Stimulated activated CD8-positive, alpha-beta memory T cell treated with anti-CD3 and anti-CD28 coated beads, Interleukin-7, amount 100 ng/mL, for 4 hours (primary cell): ENCODE data around the gene FAM131C.

ENCODE experiments used
- DNase-seq, 2 donors: peaks; one replicate each; pipeline ENCODE4 v3.0.0-alpha.2; 2020; ENCODE audit warnings: low read depth in 2 of 2

The FAM131C gene

DNA sequence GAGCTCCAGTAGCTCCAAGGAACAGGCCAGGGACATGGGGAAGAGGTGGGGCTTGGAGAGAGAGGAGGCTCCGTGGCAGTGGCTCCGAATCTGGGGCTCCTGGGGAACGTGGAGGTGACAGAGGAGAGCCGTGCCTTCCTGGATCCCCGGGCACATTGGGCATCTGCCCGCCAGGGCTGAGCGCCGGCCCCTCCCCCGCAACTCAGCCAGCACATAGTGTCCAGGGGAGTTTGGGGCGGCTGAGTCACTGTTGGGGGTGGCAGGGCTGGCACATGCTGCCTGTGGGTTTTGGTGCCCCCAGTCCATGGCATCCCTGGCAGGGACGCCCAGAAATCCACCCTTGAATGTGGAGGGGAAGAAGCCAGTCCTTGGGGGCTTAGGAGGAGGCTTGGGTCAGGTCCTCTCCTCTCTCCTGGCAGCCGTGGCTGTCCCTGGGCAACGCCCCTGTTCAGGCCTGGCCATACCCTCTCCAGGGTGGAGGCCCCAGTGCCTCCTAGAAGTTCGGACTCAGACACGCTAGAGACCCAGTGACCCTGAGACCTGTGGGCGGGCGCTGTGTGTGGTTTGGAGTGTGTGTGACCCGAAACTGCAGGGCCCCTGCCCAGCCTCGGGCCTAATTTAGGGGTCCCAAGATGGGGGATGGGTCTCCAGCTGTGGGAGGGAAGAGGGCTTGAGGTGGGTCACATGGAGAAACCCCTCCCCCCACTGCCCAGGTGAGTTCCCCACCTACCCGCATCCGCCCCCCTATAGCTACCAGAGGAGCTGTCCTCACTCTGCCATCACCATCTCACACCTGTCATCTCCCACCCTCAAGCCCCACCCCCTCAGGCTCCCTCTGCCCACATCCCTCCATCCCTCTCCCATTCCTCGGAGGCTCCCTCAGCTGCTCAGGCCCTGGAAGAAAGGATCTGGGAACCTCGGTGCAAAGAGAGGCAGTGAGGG lies 57.2 kb downstream of the FAM131C start:
- no peak for DNase-seq

DNA sequence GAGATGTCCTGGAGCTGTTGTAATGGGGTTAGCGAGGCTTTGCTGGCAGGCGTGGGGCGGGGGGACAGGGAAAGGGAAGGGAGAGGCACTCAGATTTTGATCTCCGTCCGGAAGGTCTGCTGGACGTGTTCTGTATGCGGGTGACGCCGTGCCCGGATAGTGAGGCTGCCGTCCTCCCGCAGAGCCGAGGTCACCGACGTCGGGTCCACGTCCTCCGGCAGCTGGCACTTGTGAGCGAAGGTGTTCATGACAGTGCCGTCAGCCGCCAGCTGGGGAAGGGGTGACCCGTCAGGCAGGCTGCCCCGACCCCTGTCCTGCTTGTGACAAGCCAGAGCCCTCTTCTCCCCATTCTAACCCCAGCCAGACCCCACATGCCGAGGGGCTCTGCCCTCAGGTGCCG lies 58.0 kb downstream of the FAM131C start:
- DNase-seq: no peak

DNA sequence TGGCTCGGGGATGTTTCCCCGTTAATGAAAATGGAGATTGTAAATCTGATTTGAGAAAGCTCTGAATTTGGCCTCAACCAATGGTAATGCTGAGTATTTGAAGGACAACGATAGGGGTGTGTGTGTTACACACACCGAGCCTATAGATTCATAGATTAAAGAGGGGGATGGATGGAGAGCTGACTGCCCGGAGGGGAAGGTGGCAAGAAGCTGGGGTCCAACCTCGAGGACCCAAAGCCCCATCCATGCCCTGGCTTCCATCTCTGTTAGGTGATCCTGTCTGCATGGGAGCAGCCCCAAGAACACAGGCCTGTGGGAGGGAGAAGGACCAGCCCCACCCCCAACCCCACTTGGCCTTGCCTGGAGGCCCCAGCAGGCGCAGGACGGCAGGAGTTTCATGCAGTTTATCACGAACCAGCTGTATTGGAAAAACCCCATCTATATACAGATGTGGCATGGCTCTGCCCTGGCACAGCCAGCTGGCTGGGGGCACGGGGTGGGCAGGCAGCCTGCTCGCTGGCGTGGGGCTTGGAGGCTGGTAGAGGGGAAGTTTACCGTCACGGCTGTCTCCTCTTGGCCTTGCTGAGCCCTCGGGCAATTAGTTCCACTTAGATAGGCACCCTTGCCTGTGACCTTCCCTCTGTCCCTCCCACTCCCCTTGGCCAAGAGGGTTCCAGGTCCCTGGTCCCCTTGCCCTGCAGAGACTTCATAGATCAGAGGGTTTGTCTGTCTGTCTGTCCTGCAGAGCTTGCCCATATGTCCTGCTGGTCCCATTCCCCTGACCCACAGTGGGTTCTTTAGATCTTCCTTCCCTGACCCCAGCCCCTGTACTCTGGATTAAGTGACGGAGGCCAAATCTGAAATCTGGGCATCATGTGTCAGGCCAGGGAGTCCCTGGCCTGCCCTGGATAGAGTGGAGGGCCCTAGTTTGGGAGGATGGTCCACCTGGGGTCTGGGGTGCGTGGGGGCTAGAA lies 58.7 kb downstream of the FAM131C start:
- no peak for DNase-seq

DNA sequence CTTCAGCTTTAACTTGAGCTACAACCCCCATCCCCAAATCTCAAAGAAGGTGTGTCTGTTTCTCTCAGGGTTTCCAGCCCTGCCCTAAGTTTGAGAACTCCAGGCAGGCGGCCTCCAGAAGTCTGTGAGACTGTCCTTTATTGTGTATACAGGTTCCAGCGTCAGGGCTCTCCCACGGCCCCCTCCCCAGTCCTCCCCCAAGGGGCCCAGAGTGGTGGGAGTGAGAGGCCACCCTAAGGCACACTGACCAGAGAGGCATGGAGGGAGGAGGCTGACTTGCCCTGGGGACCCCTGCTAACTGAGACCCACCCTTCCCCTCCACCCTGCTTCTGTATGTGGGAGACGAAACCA lies 59.6 kb downstream of the FAM131C start:
- no peak for DNase-seq

DNA sequence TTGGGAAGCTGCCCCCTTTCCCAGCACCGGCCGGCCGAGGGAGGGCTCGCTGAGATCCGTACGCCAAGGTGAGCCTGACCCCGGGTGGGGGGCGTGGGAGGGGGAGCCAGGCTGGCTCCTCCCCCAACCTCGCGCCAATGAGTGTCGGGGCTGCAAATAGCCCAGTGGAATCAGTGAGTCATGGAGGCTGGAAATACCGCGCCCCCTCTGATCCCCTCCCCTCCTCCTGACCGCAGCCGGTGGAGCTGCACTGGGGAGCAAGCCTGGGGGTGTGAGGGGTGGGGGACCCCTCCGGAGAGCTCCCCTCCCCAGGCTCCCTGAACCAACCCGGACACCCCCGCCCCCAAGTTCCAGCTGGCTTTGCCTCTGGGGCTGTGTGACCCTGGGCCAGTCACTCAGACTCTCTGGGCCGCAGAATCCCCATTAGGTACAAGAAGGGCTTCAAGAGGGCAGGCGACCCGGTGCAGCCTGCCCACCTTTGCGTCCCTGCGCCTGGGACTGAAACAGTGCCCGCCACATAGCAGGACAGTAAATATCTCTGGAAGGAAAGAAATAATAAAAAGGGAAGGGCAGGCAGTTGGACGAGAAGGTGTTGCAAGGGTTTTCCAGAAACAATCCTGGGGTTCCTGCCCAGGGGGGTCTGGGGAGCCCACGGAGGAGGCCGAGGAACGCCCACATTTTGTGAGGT lies 60.1 kb downstream of the FAM131C start:
- peak; percentile 57 to 63 for DNase-seq

DNA sequence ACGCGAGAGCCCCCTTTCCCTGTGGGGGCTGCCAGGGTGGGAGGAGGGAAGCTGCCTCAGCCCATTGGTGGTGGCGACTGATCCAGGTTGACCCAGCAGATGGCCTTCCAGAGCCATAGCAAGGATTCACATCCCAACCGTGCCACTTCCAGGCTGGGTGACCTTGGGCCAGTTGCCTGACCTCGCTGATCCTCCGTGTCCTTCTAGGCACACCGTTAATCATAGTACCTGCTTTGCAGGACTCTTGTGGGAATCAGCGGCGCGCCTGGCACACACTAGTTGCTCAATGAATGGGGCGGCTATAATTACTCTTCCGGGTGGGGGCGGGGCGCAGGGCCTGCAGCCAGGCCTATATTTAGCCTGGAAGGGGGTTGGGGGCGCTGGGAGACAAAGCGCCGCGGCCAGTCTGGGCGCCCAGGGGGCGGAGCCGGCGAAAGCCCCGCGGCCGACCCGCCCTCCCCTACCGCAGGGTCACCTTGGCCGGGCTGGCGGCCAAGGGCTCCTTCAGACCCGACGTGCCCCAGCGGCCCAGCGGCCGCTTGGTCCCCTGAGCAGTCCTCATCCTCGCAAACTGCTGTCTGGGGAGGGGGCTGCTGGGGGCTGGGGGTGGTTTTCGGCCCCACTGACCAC lies 60.7 kb downstream of the FAM131C start:
- DNase-seq: no peak

DNA sequence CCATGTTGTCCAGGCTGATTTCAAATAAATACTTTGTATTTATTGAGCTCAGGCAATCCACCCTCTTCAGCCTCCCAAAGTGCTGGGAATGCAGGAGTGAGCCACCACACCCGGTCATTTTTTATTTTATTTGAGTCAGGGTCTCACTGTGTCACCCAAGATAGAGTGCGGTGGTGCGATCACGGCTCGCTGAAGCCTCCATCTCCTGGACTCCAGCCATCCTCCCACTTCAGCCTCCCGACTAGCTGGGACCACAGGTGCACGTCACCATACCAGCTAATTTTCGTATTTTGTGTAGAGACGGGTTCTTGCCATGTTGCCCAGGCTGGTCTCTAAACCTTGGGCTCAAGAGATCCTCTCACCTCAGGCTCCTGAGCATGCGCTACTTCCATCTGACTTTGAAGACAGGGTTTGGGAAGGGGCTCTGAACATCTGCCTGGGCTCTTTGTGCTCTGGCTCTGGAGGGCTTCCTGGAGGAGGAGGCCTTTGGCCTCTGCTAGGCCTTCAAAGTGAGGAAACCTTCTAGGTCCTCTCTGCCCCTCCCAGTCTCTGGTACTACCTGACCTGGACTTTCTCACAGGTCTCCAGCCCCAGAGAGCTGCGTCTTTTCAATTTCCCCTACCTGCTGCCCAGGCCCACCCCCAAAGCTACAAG lies 61.4 kb downstream of the FAM131C start:
- DNase-seq: no peak

DNA sequence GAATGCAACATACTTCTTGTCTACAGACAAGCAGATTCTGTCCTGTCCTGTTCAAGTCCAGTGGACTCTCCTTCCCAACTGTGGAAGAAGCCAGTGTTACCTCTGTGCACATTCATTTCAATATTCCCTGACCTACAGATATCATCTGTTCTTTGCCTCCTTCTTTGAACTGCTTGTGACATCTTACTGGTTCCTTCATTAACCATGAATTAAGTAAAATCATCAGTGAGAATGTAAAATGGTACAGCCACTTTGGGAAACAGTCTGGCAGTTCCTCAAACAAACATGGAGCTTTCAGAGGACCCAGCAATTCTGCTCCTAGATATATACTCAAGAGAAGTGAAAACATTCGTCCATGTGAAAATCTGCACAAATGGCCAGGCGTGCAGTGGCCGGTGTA lies 62.6 kb downstream of the FAM131C start:
- DNase-seq: no peak

DNA sequence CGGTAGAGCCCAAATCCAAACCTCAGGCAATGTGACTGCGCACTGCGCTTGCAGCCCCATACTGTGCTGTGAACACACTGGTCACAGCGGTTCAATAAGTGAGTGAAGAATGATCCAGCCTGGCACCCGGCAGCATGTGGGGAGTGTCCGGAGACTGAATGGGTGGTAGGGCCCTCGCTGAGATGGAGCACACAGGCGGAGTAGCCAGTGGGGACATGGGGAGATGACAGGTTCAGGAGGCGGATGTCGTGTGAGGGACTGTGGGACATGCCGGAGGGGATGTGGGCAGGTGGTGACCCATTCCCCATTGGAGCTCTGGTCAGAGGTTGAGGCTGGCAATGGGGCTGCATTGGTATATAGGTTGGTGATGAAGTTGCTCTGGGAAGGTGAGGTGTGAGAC lies 63.8 kb downstream of the FAM131C start:
- DNase-seq: no peak

DNA sequence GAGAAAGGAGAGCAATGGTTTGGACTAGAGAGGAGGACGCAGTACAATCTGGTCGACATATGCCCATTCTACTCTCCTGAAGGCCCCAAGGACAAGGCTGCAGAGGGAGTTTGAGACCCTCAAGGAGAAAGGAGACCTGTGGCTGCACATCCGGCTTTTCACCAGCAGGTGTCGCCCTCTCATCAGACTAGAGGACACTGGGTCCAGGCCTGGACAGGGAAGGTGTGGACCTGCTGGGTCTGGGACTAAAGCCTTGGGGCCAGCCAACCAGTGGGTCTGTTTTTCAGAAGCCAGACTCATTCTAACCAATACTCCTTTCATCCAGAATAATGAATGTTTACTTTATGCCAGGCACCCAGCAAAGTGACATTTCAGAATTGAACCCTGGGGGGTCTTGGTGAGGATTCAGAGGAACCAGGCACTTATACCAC lies 64.4 kb downstream of the FAM131C start:
- DNase-seq: peak; percentile 45 to 64
